ENCODE measurements around the gene BAD. TPM values are rescaled to one million over a fixed set of nuclear protein-coding genes. Genes with fewer than 3 reads are reported as not detected.
"Not testable (repeated sequence)": the region's sequence is repeated elsewhere in the genome, so short reads cannot be mapped to it uniquely, and the experiment has no call there.

The BAD gene
- total and polyA plus RNA-seq, 12 donors = 9.5 to 219 (median 101) TPM

DNA sequence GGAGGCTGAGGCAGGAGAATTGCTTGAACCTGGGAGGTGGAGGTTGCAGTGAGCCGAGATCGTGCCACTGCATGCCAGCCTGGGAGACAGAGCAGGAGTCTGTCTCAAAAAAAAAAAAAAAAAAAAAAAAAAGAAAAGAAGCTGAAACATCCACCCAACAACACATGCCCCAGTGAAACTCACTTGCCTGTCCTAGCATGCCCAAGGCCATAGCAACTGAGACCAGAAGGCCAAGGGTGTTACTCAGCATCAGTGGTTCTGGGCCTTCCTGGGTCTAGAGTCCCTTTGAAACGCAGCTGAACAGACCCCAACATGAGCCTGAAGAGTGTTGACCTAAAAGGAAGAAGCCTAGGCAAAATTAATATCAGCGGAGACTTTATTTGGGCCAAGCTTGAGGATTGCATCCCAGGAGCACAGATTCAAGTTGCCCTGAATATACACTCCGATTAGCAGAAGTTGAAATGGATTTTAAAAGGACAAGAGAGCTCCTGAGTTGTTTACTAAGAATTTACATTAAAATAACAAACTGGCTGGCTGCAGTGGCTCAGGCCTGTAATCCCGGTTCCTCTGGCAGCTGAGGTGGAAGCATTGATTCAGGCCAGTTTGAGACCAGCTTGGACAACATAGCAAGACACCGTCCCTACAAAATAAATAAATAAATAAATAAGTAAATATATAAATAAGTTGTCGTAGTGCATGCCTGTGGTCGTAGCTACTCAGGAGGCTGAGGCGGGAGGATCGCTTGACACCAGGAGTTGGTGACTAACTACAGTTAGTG, 40.4 kb upstream of the BAD start:
- peaks cover 0 to 14% of the 10 kb centered on the region in 2 donors for H3K36me3 ChIP-seq (replicated peaks in 1 of 2)
- no peak for TF ChIP-seq POLR2A (IDR thresholded peaks at IDR 0.05)
- TF ChIP-seq, protein P1, sequence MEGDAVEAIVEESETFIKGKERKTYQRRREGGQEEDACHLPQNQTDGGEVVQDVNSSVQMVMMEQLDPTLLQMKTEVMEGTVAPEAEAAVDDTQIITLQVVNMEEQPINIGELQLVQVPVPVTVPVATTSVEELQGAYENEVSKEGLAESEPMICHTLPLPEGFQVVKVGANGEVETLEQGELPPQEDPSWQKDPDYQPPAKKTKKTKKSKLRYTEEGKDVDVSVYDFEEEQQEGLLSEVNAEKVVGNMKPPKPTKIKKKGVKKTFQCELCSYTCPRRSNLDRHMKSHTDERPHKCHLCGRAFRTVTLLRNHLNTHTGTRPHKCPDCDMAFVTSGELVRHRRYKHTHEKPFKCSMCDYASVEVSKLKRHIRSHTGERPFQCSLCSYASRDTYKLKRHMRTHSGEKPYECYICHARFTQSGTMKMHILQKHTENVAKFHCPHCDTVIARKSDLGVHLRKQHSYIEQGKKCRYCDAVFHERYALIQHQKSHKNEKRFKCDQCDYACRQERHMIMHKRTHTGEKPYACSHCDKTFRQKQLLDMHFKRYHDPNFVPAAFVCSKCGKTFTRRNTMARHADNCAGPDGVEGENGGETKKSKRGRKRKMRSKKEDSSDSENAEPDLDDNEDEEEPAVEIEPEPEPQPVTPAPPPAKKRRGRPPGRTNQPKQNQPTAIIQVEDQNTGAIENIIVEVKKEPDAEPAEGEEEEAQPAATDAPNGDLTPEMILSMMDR (IDR thresholded peaks at IDR 0.05) = no peak
- WGBS, 4 donors = 75 to 82% (median 78%) methylated on average over 11 of the region's 11 CpGs
- H3K27ac ChIP-seq = peak overlapping the region in 2 of 5 donors; percentile 44 to 64
- no peaks in the 10 kb centered on the region for H3K9me3 ChIP-seq (replicated peaks in 1 of 3)
- H3K4me3 ChIP-seq = no peak overlapping the region
- H3K27me3 ChIP-seq = no peaks in the 10 kb centered on the region
- intact Hi-C loops (cut with DNase I) = no loop called here
- H3K4me1 ChIP-seq (replicated peaks in 1 of 2) = no peaks in the 10 kb centered on the region
- peak in 1 of 7 donors; percentile 43 for DNase-seq

GRCh38 chr11:64323984-64324383, 39.5 kb upstream of the BAD start:
- intact Hi-C loops (cut with DNase I) = not testable (repeated sequence)

DNA sequence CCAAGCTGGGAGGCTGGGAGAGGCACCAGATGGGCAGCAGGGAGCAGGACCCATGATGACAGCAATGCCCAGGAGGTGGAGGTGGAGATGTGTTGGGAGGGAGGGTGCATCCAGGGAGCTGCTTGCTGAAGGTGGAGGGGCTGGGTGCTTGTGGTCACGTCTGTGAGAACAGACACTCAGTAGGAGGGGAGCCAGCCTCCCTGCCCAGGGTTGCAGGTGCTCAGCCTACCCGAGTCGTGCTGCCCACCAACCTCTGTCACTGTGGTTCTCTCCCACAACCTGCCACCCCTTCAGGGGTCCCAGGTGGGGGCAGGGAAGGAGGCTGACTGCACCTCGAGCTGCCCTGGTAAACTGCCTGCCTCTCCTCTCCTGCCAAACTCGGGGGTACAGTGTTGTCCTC, 38.9 kb upstream of the BAD start:
- H3K36me3 ChIP-seq (replicated peaks in 1 of 2) = peaks cover 0 to 14% of the 10 kb centered on the region in 2 donors
- intact Hi-C loops (cut with DNase I) = no loop called here
- DNase-seq = no peak
- no peaks in the 10 kb centered on the region for H3K27me3 ChIP-seq
- H3K27ac ChIP-seq = peak overlapping the region in 2 of 5 donors; percentile 34 to 44
- no peak overlapping the region for H3K4me3 ChIP-seq
- TF ChIP-seq, protein P1 (IDR thresholded peaks at IDR 0.05) = no peak
- TF ChIP-seq POLR2A (IDR thresholded peaks at IDR 0.05) = no peak
- H3K4me1 ChIP-seq (replicated peaks in 1 of 2) = peaks cover 10 to 11% of the 10 kb centered on the region in 2 donors
- WGBS, 4 donors = 42 to 70% (median 67%) methylated on average over 2 to 5 of the region's 5 CpGs
- no peaks in the 10 kb centered on the region for H3K9me3 ChIP-seq (replicated peaks in 1 of 3)

More at GRCh38 chr11:64323984-64324383, 39.5 kb upstream of the BAD start:
- not testable (repeated sequence) for H3K4me3 ChIP-seq; H3K9me3 ChIP-seq (replicated peaks in 1 of 3); H3K4me1 ChIP-seq (replicated peaks in 1 of 2); H3K27me3 ChIP-seq
- peaks cover 0 to 14% of the 10 kb centered on the region in 2 donors for H3K36me3 ChIP-seq (replicated peaks in 1 of 2)
- H3K27ac ChIP-seq = peak overlapping the region in 4 of 5 donors; percentile 43 to 64 (median 46)
- DNase-seq = peak in 2 of 7 donors; percentile 19 to 27
- WGBS, 4 donors = 49 to 78% (median 58%) methylated on average over 1 to 4 of the region's 4 CpGs

DNA sequence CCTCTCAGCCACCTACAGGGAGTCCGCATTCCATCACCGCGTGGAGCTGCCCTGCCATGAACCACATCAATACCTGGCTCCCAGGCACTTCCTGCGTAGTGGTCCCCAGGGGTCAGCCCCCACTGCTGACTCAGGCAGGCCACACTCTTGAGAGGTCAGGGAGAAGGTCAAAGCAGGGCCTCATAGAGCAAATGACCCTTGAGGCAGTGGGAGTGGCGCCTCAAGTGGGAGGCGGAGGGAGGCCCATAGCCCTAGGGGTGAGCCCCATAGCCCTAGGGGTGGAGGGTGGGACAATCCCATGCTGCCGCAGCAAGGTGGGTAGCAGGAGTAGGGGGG, 38.4 kb upstream of the BAD start:
- peak overlapping the region in 1 of 5 donors; percentile 34 for H3K27ac ChIP-seq
- DNase-seq = peak in 1 of 7 donors; percentile 8
- 82 to 95% (median 85%) methylated on average over 3 to 7 of the region's 7 CpGs for WGBS, 4 donors
- no peak overlapping the region for H3K4me3 ChIP-seq
- H3K4me1 ChIP-seq (replicated peaks in 1 of 2) = peaks cover 10 to 11% of the 10 kb centered on the region in 2 donors
- TF ChIP-seq, protein P1 (IDR thresholded peaks at IDR 0.05) = no peak
- TF ChIP-seq POLR2A (IDR thresholded peaks at IDR 0.05) = no peak
- H3K27me3 ChIP-seq = no peaks in the 10 kb centered on the region
- peaks cover 0 to 14% of the 10 kb centered on the region in 2 donors for H3K36me3 ChIP-seq (replicated peaks in 1 of 2)
- intact Hi-C loops (cut with DNase I) = no loop called here
- H3K9me3 ChIP-seq (replicated peaks in 1 of 3) = no peaks in the 10 kb centered on the region

GRCh38 chr11:64321533-64321932, 37.1 kb upstream of the BAD start:
- no peak for DNase-seq
- Histone ChIP-seq H3K9me3 (replicated peaks in 1 of 3) (no peaks in the 10 kb centered on the region), H3K4me3 (no peak overlapping the region), H3K27ac (no peak overlapping the region), H3K4me1 (replicated peaks in 1 of 2) (peaks cover 10 to 16% of the 10 kb centered on the region in 2 donors), H3K36me3 (replicated peaks in 1 of 2) (peaks cover 0 to 14% of the 10 kb centered on the region in 2 donors), H3K27me3 (no peaks in the 10 kb centered on the region)
- no peak for TF ChIP-seq POLR2A (IDR thresholded peaks at IDR 0.05)
- TF ChIP-seq, protein P1 (IDR thresholded peaks at IDR 0.05) = no peak
- intact Hi-C loops (cut with DNase I) = no loop called here
- 93 to 97% (median 94%) methylated on average over 4 to 5 of the region's 5 CpGs for WGBS, 4 donors
